HG02852 (cell line): ENCODE data around the gene PRSS1.
"Not testable (repeated sequence)": the region's sequence is repeated elsewhere in the genome, so short reads cannot be mapped to it uniquely, and the experiment has no call there.

Experiments used
- ATAC-seq: cut with Tn5 transposase; IDR thresholded peaks from one replicate; pipeline ENCODE4 v1.9.1; 2021; ENCODE audit warnings: mild to moderate bottlenecking, moderate library complexity; ENCODE audit not compliant: unreplicated experiment

Gene PRSS1

DNA sequence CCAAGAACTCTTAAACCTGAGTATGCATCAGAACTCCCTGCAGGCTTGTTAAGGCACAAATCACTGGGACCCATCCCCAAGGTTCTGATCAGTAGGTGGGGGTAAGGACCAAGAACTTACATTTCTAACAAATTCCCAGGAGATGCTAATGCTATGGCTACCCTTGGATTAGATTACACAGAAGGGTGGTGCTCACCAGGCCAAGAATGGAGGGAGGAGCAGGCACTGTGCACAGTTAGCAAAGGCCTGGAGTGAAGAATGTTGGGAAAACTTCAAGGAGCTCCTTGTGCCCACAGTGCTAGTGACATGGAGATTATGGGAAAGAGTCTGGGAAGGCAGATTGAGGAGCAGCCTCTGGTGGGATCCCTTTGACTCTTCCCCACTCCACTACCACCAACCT is 23.4 kb downstream of the PRSS1 start:
- no peak for ATAC-seq

- ATAC-seq: no peak
Observed at GRCh38 chr7:142773230-142773629, 24.0 kb downstream of the PRSS1 start.

DNA sequence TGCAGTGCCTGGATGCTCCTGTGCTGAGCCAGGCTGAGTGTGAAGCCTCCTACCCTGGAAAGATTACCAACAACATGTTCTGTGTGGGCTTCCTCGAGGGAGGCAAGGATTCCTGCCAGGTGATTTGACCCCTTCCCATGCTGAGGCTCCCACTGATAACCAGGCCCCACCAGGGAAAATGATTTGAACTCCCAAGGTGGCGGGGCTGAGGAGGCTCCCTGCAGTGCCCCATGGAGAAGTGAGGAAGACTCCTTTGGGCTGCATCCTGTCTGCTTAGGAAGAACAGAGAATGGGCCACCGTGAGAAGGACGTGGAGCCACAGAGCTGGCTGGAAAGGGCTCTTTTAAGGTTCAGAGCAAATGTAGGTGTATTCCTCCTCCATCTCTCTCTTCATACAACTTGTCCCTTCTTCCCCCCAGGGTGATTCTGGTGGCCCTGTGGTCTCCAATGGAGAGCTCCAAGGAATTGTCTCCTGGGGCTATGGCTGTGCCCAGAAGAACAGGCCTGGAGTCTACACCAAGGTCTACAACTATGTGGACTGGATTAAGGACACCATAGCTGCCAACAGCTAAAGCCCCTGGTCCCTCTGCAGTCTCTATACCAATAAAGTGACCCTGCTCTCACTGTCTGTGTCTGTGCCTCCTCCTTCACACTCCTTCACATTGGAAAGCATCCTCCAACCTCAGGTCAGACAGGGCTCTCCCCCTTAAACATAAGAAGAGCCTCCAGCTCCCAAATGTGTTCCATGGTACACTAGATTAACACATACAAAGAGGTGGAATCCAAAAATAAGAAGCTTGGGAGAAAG is 24.9 kb downstream of the PRSS1 start:
- no peak for ATAC-seq

GRCh38 chr7:142774826-142775225 is 25.6 kb downstream of the PRSS1 start:
- no peak for ATAC-seq

DNA sequence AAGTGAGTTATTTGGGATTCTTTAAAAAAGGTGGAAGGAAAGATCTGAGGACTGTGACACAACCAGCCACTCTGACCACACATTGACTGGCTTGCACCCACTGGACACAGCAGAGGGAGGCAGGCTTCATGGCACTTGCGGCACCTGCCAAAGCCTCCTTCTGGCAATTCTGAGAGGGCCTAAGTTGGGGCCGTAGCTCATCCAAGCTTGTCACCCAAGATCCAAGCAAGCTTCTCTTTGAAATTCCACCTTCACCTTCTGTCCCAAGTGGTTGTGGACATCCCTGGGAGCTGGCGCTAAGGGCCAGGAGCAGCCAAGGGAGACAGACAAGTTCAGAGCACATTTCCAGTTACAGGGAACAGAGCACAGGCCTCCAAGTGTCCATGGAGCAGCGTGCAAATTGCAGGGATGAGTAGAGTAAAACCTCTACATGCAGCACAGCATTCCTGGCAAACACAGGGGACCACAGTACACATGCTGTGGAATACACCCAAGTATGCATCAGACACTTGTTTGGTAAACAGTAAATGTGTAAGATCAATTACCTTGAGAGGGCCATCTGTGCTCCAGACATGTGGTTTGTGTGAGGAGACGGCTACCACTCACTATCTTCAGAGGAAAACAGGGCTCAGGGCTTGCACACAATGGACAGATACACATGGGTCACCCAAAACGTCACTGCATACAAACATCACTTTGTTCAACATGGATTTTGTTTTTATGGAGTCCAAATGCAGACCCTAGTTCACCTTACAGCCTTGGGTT is 26.3 kb downstream of the PRSS1 start:
- ATAC-seq: not testable (repeated sequence)

DNA sequence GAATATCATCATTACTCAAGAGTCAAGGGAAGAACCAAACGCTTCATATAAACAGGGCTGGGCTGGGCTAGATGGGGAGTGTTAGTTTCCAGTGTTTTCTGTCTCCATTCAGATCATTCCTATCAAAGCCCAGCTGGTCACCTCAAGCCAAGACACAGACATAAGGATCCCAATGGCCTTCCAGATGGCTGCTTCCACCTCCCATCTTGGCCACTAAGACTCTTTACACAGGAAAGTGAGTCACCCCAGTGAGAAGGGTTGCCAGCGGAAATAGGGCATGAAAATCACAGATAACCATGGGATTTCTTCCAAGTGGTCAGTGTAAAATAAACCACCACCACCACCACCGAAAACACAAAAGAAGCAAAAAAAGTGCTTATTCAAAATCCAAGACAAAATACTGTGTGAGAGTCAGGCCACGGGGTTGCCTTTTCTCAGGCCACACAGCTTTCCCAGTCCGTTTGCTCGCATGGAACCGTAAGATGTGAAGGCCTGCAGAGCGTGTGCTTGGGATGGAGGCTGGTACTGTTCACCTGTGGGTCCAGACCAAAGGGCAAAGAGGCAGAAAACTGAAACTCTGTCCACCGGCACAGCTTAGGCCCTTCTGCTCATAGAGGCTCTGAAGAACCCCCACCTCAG is 27.1 kb downstream of the PRSS1 start:
- no peak for ATAC-seq

GRCh38 chr7:142776845-142777225 is 27.6 kb downstream of the PRSS1 start:
- ATAC-seq: not testable (repeated sequence)

DNA sequence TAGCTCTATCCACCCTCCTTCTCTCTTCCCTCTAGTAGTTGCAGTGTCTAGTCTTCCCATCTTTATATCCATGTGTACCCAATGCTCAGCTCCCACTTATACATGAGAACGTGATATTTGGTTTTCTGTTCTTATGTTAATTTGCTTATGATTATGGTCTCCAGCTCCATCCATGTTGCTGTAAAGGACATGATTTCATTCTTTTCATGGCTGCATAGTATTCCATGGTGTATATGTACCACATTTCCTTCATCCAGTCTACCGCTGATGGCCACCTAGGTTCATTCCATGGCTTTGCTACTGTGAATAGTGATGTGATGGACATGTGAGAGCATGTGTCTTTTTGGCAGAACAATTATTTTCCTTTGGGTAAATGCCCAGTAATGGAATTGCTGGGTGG is 28.0 kb downstream of the PRSS1 start:
- ATAC-seq: no peak

- ATAC-seq: peak; percentile 90
Observed at GRCh38 chr7:142782922-142783900, 33.9 kb downstream of the PRSS1 start.

DNA sequence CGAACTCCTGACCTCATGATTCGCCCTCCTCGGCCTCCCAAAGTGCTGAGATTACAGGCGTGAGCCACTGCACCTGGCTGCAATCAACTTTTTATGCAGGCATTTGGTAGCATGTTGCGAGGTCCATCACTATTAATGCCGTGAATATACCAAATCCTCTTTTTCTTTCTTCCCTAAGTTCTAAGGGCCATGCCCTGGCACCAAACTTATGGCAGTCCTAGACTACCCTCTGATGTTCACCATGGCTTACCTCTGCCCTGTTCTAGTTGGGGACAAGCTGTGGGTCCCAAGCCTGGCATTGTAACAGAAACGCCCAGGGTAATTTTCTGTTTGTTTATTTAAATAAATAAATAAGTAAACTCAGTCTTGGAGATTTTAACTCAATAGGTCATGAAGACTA is 34.8 kb downstream of the PRSS1 start:
- ATAC-seq: no peak

DNA sequence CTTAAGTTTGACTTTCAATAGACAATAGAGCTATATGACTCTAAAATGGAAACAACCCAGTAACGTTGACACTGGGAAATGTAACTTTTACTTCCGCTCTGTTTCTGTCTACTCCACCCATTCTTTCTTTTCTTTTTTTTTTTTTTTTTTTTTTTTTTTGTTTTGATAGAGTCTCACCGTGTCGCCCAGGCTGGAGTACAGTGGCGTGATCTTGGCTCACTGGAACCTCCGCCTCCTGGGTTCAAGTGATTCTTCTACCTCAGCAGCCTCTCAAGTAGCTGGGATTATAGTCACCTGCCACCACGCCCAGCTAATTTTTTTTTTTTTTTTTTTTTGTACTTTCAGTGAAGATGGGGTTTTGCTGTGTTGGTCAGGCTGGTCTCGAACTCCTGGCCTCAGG is 35.4 kb downstream of the PRSS1 start:
- no peak for ATAC-seq

DNA sequence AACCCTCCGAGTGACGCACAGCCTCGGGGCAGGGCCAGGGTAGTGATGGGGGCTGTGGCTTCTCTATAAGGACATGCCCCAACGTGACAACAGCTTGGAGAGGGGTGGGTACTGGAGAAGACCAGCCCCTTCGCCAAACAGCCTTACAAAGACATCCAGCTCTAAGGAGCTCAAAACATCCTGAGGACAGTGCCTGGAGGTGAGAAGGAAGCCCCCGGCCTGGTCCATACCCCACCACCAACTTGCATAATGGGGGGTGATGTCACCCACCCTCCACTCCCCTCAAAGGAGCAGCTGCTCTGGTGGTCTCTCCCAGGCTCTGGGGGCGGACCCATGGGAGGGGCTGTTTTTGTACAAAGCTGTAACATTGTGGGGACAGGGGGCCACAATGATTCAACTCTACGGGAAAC is 36.6 kb downstream of the PRSS1 start:
- ATAC-seq: no peak

GRCh38 chr7:142787034-142787768 is 37.9 kb downstream of the PRSS1 start:
- ATAC-seq: no peak

DNA sequence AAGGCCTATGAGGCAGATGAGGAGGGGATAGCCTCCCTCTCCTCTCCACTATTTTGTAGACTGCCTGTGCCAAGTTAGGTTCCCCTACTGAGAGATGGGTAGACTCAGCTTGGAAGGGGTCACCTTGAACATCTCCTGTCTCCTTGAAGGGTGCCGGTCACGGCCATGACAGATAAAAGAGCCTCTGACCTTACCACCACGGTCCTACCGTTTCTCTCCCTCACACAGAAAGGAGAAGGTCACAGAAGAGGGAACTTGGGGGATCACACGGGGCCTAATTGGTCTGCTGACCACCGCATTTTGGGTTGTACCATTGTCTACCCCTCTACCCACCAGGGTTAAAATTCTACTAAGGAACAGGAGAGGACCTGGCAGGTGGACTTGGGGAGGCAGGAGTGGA is 38.5 kb downstream of the PRSS1 start:
- no peak for ATAC-seq

GRCh38 chr7:142788303-142789289 is 39.3 kb downstream of the PRSS1 start:
- no peak for ATAC-seq

GRCh38 chr7:142789441-142789840 is 40.2 kb downstream of the PRSS1 start:
- no peak for ATAC-seq

DNA sequence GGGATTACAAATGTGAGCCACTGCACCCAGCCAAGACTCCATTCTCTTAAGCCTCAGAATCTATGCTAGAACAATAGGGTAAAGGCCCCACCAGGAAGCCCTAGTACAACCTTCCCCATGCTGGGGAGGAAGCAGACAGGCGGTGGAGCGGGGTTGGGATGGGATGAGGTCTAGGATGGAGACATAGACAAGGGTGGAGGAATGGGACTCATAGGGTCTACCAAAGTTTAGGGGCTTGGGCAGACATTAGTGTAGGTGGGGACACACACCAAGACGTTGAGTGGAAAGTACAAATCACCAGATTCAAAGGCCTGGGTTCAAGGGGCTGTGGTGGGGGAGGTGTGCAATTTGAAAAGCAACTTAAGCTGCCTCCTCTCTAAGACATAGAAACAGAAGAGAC is 40.8 kb downstream of the PRSS1 start:
- ATAC-seq: no peak

GRCh38 chr7:142790555-142790954 is 41.3 kb downstream of the PRSS1 start:
- ATAC-seq: no peak

GRCh38 chr7:142791502-142791901 is 42.2 kb downstream of the PRSS1 start:
- ATAC-seq: no peak
